AG04450 (cell line): ENCODE results near the gene ITGB4. TPM values are rescaled to one million over a fixed set of nuclear protein-coding genes. Genes with fewer than 3 reads are reported as not detected.

ENCODE experiments used
- CTCF ChIA-PET: fragments of 300-600, 350-600 bp; formaldehyde crosslinking; extraction: SDS; loops from one replicate; lab custom pipeline; 2022; ENCODE audit warnings: antibody characterized with exemption, inconsistent platforms; lab: Charles Lee
- POLR2A ChIA-PET: fragments of 350-600 bp; formaldehyde crosslinking; extraction: SDS; loops from one replicate; lab custom pipeline; 2021; ENCODE audit warnings: antibody characterized with exemption, inconsistent platforms; lab: Yijun Ruan, JAX
- DNase-seq: peaks from one replicate; pipeline ENCODE4 v3.0.0-alpha.2; 2011; ENCODE audit warnings: low read depth, low spot score
- H3K27ac ChIP-seq: one replicate; pipeline ENCODE4 v1.5.1; 2012; ENCODE audit warnings: low read depth, low read length, control low read depth
- H3K27me3 ChIP-seq: one replicate; pipeline ENCODE4 v1.6.0; 2012; ENCODE audit warnings: low read length; ENCODE audit not compliant: control insufficient read depth, insufficient read depth
- H3K4me3 ChIP-seq: 2 replicates; pipeline ENCODE4 v1.5.1; 2011; ENCODE audit warnings: mild to moderate bottlenecking, low read depth, low read length, control low read depth
- H3K9me3 ChIP-seq: 2 replicates; pipeline ENCODE4 v1.5.1; 2012; ENCODE audit warnings: low read length; ENCODE audit not compliant: control insufficient read depth, insufficient read depth
- CTCF ChIP-seq: IDR thresholded peaks from 2 replicates; pipeline ENCODE4 v1.5.1; 2011; ENCODE audit warnings: low read depth, low read length, control low read depth, inconsistent platforms
- polyA plus RNA-seq: library from polyadenylated mRNA; depleted of rRNA; stranded (reverse); fragments of >200 nt; gene quantifications from 2 replicates; pipeline ENCODE4 v1.2.3, GENCODE V29; 2011

ITGB4 gene
- polyA plus RNA-seq, 1 experiment = 0.31 TPM

DNA sequence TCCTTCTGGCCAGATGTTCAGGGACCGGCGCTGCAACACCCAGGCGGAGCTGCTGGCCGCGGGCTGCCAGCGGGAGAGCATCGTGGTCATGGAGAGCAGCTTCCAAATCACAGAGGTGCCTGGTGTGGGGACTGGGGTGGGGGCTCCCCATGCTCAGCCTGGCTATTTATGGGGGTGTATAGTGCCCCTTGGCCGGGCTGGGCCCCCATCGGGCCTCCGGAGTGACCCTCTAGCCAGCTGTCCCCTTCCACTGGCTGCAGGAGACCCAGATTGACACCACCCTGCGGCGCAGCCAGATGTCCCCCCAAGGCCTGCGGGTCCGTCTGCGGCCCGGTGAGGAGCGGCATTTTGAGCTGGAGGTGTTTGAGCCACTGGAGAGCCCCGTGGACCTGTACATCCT lies 6.1 kb downstream of the ITGB4 start:
- H3K9me3 ChIP-seq = peaks cover 2% of the 10 kb centered on the region; the same call in 1 of the 2 replicates
- ChIA-PET POLR2A (no interaction called here), CTCF (no interaction called here)
- no peak for DNase-seq
- peaks cover 24% of the 10 kb centered on the region for H3K27me3 ChIP-seq
- no peak overlapping the region for H3K27ac ChIP-seq
- TF ChIP-seq CTCF = no peak
- H3K4me3 ChIP-seq = no peak overlapping the region

DNA sequence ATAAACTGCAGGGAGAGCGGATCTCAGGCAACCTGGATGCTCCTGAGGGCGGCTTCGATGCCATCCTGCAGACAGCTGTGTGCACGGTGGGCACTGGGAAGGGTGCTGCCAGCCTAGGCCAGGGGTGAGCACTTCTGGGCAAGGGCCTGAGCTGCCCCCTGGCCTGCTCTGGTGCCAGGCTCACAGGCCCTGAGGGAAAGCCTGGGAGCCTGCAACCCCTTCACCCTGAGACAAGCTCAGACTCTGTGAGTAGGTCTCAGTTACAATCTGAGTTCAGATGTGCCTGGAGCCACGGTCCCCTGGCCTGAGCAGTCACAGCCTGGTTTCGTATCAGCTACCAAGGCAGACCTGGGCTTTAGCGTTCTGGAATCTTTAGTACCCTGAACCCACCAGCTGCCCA lies 8.1 kb downstream of the ITGB4 start:
- TF ChIP-seq CTCF = no peak
- Histone ChIP-seq H3K27ac (no peak overlapping the region), H3K9me3 (peaks cover 2% of the 10 kb centered on the region; the same call in 1 of the 2 replicates), H3K27me3 (peaks cover 14% of the 10 kb centered on the region), H3K4me3 (no peak overlapping the region)
- ChIA-PET POLR2A (no interaction called here), CTCF (interaction anchor here (0.5 to 7.3 kb wide), 4 partner anchors 18 to 96 kb away, joined by 3 to 30 read pairs (median 8); partner anchors contain the start of gene SMIM5)
- DNase-seq = no peak

GRCh38 chr17:75730065-75730464 lies 8.8 kb downstream of the ITGB4 start:
- TF ChIP-seq CTCF = no peak
- ChIA-PET POLR2A (no interaction called here), CTCF (interaction anchor here (1.3 to 7.3 kb wide), 3 partner anchors 20 to 96 kb away, joined by 3 to 30 read pairs (median 13); partner anchors contain the start of gene SMIM5)

GRCh38 chr17:75731086-75731715 lies 9.9 kb downstream of the ITGB4 start:
- TF ChIP-seq CTCF = no peak
- POLR2A ChIA-PET = no interaction called here
- Histone ChIP-seq H3K27me3 (peaks cover 12% of the 10 kb centered on the region), H3K9me3 (peaks cover 2% of the 10 kb centered on the region; the same call in 1 of the 2 replicates), H3K27ac (no peak overlapping the region), H3K4me3 (no peak overlapping the region)
- CTCF ChIA-PET = interaction anchor here (1.1 to 7.3 kb wide), 4 partner anchors 17 to 98 kb away, joined by 3 to 30 read pairs (median 8); partner anchors contain the start of gene SMIM5
- no peak for DNase-seq

More at GRCh38 chr17:75730065-75730464, 8.8 kb downstream of the ITGB4 start:
- Histone ChIP-seq H3K9me3 (peaks cover 2% of the 10 kb centered on the region; the same call in 1 of the 2 replicates), H3K27ac (no peak overlapping the region), H3K4me3 (no peak overlapping the region), H3K27me3 (peaks cover 12% of the 10 kb centered on the region)
- DNase-seq = no peak
